Measurements from ENCODE around the gene PHLDA2.
"Not testable (repeated sequence)": the region's sequence is repeated elsewhere in the genome, so short reads cannot be mapped to it uniquely, and the experiment has no call there.

PHLDA2 gene

DNA sequence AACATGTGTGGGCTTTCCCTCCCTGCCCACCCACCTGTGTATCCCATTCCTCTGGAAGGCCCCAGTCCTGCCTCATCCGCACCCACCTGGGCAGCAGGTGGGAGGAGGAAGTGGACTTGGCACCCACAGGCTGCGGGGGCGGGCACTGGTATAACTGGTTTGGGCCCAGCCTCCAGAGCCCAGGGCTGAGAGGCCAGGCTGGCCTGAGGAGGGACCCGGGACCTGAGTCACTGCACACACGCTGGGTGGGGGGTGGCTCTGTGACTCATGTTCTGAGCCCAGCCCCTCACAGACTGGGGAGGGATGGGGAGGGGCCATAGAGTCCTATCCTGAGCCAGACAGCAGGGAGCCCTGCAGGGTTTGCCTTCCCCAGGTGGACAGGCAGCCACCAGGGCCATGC is 16.7 kb downstream of the PHLDA2 start:
- DNase-seq = peak; percentile 87

DNA sequence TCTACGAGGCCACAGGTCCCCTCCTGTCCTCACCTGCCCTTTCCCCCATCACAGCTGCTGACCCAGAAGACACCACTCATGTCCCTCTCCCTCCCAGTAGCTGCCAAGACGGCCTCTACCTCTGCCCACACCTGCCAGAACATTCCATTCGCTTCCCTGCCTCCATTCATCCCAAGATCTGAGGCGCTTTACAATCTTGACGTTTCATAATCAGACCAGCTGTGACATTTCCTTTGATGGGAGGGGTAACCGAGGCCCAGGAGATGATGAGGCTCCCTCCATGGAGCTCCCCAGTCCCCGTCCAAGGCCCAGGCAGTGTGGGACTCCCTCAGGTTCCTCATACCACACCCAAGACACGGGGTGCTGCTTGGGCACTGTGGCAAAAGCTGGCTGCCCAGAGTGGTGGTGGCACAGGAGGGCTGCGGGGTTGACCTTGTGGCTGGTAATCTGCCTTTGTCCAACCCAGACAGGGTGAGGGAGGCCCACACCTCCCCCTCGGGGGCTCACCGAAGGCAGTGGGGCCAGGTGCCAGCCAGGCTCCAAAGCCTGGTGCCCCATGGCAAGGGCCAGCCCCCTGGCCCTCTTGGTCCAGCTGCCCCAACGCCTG is 17.3 kb downstream of the PHLDA2 start:
- DNase-seq = no peak

DNA sequence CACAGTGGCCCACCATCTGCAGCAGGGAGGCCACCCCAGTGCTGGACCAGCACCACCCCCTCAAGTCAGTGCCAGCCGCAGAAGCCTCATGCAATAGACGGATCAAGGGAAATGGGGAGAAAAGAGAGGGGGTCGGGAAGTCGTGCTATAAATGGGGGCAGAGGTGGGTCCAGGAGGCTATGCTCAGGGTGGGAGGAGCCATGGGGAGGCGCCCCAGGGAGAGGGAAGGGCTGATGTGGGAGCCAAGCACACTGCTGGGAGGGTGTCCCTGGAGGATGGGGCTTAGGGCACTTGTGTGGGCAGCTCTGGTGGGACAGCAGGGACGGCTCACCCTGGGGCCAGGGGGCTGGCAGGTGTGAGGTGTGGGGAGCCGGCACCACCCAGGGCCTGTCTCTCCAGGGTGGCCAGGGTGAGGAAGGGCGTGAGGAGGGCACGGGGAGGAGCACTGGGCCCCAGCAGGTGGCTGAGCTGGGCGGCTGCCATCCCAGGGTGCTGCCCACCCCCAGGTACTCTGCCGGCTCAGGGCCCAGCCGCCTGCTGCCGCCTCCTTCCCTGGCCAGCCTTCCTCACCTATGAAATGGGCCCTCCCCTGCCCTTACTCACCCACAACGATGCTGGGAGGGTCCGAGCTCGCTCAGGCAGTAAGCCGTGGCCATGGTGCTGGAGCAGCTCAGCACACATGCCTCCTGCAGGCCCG is 18.0 kb downstream of the PHLDA2 start:
- no peak for DNase-seq

DNA sequence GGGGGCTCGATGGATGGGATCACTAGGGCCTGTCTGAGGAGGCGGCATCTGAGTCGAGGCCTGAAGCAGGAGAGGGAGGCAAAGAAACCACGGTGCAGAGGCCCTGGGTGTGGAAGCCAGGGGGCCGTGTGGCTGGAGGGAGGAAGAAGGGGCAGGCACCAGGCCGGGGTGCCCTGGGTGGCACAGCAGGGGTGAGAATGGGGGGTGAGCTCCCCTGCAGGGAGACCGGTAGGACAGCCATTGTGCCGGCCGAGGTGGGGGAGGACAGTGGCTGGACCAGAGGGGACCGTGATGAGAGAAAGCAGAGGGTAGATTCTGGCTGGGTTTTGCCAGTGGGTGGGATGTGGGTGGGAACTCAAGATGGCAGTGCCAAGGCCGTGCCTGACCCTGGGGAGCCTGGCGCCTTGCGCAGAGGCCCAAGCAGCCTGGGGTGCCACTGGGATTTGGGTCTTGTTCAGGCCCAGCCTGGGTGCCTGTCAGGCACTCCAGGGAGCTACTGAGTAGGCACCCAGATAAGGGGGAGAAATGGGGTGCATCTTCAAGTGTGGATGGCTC is 18.7 kb downstream of the PHLDA2 start:
- no peak for DNase-seq

DNA sequence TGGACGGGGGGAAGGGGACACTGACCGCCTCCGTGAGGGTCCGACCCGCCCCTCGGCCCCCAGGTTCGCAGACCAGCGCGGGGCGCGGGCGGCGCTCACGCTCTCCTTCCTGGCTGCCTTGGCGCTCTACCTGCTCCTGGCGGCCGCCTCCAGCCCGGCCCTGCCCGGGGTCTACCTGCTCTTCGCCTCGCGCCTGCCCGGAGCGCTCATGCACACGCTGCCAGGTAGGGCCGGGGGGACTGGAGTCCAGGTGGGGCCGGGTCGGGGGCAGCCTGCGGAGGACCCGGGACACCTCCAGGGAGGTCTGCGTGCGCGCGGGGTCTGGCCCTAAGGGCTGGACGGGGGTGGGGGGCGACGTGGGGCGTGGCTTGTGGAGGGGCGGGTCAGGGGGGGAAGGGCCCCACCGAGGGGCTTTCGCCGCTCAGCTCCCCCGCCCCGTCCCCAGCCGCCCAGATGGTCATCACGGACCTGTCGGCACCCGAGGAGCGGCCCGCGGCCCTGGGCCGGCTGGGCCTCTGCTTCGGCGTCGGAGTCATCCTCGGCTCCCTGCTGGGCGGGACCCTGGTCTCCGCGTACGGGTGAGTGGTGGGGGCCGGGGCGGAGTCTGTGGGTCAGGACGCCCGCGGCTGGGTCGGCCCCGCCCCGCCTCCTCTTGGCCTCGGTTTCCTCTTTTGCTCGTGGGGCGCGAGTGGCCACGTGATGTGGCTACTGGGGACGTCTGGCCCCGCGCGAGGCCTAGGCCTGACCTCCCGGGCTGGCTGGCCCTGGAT is 19.9 kb downstream of the PHLDA2 start:
- no peak for DNase-seq

DNA sequence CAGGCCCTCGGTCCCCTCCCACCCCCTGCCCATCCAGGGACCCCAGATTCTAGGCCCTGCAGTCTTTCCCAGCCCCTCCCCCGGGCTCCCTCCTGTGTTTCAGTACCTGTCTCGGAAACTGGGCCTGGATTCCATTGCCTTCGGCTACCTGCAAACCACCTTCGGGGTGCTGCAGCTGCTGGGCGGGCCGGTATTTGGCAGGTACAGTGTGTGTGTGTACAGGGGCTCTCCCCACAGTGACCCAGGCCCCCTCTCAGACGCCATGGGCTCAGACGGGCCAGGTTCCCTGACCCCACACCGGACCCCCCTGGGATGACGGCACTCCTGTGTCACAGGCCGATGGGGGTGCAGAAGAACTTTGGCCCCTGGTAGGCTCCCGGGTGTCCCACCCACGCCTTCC is 21.1 kb downstream of the PHLDA2 start:
- no peak for DNase-seq

DNA sequence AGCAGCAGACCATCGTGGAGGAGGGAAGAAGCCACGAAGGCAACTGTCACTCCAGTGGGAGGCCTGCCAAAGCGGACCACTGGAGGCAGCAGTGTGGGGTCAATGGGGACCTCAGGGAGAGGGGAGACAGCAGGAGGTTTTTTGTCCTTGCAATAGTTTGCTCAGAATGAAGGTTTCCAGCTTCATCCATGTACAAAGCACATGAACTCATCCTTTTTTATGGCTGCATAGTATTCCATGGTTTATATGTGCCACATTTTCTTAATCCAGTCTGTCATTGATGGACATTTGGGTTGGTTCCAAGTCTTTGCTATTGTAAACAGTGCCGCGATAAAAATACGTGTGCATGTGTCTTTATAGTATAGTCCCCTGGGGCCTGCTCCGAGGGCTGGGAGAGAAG is 23.9 kb downstream of the PHLDA2 start:
- DNase-seq = not testable (repeated sequence)

DNA sequence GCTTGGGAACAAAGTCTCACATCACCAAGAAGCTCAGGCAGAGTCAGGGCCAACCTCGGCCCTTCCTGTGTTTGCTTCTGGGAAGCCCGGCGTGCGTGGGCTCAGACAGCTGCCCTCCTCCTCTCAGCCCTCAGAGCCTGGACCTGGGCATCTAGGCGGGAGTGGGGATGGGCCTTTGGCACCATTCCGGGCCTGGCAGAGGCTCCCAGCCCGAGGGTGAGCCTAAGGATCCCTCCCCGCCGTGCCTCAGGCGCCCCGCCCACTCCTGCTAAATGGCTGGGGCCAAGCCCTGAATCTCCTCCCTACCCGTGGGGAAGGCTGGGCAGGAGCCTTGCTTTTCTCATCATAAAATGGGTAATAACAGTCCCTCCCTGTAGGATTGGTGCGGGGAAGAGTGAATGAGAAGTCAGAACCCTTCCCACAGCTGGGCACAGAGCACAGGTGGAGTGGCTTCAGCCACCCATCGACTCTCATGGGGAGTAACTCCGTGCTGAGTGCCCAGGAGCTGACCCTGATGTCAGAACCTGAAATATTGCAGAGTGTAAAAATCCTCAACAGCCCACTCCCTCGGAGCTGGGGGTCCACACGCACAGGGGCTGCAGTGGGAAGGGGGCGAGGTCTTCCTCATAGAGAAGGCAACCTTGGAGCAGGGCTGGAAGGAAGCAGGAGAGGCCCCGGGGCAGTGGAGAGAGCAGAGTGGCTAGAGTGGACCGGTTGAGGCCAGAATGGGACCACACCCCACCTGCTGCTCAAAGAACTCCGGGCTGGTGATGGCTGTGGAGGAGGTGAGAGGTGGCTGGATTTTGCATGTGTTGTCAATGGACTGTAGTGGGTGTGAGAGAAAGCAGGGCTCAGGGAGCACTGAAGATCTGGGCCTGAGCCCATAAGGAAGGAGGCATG is 24.8 kb downstream of the PHLDA2 start:
- DNase-seq = no peak

DNA sequence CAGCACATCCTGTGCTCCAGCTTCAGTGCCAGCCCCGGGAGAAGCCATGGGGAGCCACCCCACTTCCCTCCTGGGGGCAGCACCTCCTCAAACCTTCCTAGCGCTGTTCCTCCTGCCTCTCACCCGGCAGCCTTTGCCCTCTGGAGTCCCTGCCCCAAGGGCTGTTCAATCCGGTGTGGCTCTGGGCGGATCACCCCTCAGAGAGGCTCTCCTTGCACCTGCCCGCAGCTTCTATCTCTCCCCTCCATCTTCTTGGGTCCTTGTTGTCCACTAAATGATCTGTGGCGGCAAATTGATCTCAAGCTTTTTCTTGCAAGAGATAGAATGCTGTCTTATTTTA is 25.6 kb downstream of the PHLDA2 start:
- DNase-seq = no peak

DNA sequence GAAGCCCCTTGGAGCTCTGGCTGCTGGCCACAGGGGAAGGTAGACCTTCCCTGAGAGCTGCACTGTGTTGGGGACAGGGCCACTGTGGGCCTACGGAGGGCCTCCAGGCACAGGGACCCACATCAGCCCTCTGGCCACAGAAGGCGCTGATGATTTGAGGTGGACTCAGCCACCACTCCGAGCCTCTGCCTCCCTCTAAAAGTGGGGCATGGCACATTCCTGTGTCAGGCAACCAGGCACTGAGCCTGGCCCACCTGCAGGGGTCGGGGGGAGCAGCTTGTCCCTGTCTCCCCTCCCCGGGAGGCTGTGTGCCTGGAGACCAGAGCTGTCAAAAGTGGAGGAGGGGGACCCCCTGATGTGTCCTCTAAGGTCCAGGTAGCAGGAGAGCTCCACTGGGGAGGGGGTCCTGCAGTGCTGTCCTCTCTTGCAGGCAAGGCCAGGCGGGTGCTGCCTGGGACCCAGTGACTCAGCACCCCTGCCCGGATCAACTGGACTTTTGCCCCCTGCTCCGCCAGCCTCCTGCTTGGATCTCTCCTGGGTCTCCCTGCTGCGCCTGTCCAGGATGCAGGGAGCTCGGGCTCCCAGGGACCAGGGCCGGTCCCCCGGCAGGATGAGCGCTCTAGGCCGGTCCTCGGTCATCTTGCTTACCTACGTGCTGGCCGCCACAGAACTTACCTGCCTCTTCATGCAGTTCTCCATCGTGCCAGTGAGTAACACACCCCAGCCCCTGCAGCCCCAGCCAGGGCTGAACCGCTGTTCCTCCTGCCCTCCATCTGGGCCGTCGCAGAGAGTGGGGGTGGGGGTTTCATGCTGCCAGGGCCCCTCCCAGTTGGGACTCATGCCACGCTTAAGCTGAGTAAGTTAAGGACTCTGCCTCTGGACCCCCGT is 26.2 kb downstream of the PHLDA2 start:
- DNase-seq = no peak

DNA sequence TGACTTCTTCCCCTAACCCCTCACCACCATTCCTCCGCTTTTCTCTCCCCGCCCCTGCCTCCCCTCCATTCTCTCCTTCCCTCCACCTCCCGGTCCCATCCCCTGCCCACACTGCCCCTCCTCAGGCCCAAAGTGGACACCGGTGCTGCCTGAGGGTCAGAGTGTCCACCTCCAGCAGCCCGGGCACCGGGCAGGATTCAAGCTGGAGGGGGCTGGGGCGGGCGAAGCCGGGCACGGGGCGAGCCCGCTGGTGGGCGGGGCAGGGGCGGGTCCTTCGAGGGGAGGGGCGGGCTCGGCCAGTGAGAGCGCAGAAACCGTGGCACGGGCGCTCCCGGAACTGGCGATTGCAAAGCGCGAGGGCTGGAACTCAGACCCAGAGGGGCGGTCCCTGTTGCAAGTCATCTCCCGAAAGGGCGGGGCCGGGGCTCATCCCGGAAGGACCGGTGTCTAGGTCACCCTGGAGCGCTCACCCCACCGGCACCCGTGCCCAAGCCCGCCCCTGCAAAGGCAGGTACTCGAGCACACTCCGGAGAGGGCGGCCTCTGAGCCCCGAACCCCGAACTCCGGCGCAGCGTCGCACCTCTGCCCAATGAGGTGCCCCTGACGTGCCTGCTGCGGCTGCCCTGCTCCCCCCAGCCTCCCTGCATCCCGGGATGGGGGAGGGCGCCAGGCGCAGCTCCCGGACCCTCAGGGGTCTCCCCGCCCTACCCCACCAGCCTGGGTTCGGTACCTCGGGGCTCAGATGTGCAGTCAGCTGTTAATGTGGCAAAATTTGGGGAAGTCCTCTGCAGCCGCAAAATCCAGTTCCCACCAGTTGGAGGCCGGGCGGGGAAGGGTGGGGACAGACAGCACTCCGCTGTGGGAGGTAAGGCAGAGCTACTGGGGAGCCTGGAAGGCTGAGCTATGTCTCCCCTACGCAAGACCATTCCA is 27.1 kb downstream of the PHLDA2 start:
- peak; percentile 90 for DNase-seq

DNA sequence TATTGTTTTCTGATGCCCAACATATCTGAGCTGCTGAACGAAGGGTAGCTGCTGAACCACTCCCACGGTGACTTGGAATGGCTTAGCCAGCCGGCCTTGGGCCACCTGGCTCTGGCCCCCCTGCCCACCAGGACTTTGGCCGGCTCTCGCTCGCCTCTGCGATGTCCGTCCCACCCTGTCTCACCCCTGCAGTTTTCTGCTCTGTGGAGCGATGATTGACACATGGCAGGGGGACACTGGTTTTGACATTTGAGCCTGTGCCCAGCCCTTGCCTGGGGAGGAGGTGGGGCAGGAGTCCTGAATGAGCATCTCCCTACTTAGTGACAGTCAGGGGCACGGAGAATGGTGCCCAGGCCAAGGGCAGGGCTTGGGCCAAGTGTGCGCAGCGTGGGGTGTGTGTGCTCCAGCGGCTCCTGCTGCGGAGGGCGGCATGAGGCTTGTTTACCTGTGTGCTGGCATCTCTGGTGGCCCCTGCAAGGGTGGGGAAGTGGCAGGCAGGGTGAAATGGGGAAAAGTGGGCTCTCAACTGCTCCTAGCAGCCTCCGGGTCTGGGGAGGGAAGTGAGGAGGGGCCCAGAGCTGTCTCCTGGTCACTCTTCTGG is 27.9 kb downstream of the PHLDA2 start:
- no peak for DNase-seq

DNA sequence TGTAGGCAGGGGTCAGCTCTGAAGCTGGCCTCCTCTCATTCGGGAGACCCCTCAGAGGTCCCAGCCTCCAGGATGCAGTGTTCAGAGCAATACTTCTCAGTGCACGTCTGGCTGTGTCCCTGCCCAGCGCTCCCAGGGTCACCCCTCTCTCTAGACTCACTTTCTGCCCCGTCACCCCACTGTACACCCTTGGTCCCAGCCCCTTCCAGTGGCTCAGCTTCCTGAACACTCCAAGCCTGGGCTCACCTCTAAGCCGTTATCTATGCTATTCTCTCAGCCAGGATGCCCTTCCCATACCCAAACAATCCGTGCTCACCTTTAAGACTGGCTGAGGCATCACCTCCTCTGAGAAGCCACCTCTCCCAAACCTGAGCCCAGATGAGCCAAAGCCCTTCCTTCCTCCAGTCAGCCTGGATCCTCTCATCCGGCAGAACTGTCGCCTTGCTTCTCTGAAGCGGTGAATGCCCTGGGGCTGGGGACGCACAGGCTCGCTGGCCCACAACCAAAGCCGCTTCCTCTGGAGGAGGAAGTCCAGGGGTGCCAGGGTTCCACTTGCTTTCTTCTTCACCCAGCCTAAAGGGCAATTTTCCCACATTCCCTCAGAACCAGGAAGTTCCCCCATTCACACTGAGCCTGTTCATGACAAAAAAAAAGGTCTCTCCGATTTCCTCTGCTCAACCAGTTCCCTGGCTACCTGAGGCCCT is 30.0 kb downstream of the PHLDA2 start:
- no peak for DNase-seq

DNA sequence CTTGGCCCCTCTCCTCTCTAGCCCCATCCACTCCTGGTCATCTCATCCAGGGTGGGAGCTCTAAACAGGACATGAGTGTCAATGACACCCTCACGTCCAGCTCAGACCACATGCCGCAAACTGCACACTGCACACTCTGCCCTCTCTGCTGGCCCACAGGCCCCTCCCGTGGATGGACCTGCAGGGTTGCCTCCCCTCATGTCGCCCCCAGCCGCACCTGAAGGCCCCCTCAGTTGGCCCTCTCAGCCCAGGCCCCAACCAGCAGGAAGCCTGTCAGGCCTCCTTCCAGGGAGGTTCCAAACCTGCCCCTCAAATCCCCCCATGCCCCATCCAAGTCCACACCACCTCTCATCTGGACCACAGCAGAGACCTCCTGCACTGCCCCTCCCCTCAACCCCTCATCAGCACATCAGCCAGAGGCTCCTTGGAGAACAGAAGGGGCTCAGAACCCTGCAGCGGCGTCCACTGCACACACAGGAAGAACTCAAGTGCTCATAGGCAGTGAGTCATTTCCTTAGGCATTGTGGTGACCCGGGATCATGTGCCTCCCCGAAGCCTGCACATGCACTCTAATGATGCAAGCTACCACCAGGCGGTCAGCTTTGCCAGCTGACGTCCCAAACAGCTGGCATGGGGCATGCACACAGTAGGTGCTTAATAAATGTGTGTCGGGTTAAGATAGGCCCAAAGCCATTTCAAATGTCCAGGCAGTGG is 30.7 kb downstream of the PHLDA2 start:
- DNase-seq = peak; percentile 86

DNA sequence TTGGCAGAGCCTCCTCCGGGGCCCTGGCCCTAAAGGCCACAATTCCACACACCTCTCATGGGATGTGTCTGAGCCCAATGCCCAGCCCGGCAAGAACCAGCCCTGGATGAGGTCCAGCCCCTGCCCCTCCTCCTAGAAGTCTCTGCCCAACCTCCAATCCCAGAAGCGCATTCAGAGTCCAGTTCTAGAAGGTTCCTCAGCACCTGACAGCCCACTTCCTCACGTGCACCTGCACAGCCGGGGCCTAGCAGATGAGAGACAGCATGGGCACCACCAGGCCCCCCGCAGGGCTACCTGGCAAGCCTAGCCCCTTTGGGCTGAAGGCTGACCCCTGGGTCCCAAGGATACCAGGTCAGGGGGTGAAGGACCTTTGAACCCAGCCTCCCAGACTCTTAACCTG is 32.2 kb downstream of the PHLDA2 start:
- no peak for DNase-seq

DNA sequence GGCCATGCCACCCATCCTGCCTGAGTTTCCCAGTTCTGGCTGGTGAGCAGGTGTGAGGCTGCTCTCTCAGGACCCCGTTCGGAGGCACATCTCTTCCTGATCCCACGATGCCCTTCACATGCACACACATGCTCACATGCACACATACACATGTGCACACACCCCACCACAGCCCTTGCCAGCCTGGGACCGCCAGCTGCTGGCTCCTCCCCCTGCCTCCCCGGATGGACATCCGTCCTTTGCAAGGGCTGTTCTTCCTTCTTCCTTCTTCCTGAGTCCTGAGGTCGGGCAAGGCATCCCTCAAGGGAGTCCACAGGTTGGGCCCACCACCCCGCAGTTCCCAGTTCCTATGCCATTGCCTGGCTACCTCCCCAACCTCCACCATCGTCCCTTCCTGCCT is 33.2 kb downstream of the PHLDA2 start:
- no peak for DNase-seq

DNA sequence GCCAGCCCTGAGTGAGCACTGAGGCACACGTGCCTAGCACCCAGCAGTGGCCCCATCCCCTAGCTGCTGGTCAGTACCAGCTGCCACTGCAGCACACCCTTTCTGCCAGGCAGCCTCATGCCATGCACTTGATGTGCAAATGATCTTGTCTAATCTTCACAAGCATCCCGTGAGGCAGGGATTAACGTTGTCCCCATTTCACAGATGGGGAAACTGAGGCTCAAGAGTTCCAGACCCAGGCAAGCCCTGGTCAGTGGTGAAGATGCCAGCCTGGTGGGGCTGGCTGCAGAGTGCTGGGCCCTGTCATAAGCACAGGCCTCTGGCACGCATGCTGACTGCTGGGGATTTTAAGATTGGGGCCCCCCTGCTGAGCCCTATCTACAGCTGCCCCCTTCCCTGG is 35.3 kb downstream of the PHLDA2 start:
- no peak for DNase-seq

DNA sequence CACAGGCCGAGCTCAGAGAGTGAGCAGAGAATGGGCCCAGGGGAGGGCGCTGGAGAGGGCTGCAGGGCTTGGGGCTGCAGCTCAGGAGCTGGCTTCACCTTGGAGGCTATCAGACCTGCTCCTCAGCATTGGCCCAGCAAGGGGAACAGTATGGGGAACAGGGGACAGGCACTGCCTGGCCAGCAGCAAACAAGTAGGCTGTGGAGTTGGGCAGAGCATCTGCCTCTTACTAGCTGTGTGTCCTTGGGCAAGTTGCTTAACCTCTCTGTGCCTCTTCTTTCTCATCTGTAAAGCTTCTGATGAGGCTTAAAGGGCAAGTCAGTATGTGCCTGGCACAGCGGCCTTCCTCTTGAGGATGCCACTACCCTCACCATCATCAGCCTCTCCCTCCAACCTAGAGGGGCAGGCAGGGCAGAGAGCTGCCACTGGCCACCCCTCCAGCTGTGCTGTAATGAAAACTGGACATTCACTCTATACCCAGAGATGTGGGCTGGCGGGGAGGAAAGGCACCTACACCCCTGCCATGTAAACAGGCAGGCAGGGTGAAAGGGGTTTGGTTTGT is 36.2 kb downstream of the PHLDA2 start:
- DNase-seq = no peak
